GM23338 (cell line): ENCODE data around the gene GAS6.

ENCODE experiments used
- CREB1 ChIP-seq: fragments of 250-450 bp; sonication (Bioruptor Pico); IDR thresholded peaks from 2 replicates; pipeline ENCODE4 v1.5.0; 2020; ENCODE audit warnings: low read depth, mild to moderate bottlenecking, moderate library complexity
- EZH2 ChIP-seq: fragments of 200-600 bp; sonication (generic); IDR thresholded peaks from one replicate; pipeline ENCODE4 v1.8.0; 2017; ENCODE audit warnings: antibody characterized with exemption, mild to moderate bottlenecking, low read depth; ENCODE audit not compliant: unreplicated experiment
- EZH2phosphoT487 ChIP-seq: fragments of 200-600 bp; sonication (generic); IDR thresholded peaks from one replicate; pipeline ENCODE4 v1.8.1; 2018; ENCODE audit warnings: antibody characterized with exemption; ENCODE audit not compliant: unreplicated experiment
- JUNB ChIP-seq: IDR thresholded peaks from one replicate; pipeline ENCODE4 v1.6.1; 2016; ENCODE audit warnings: antibody characterized with exemption; ENCODE audit not compliant: unreplicated experiment
- NANOG ChIP-seq: IDR thresholded peaks from 2 replicates; pipeline ENCODE4 v1.6.1; 2016; ENCODE audit warnings: antibody characterized with exemption, borderline replicate concordance
- POLR2AphosphoS5 ChIP-seq: IDR thresholded peaks from 2 replicates; pipeline ENCODE4 v1.6.1; 2016; ENCODE audit warnings: antibody characterized with exemption, low read depth
- STAT1 ChIP-seq: IDR thresholded peaks from one replicate; pipeline ENCODE4 v1.6.1; 2016; ENCODE audit warnings: antibody characterized with exemption; ENCODE audit not compliant: unreplicated experiment
- ZNF114 ChIP-seq: fragments of 250-450 bp; sonication (Bioruptor Pico); IDR thresholded peaks from 2 replicates; pipeline ENCODE4 v1.5.0; 2020; ENCODE audit warnings: mild to moderate bottlenecking, moderate library complexity
- ZNF331 ChIP-seq: fragments of 250-450 bp; sonication (Bioruptor Pico); IDR thresholded peaks from 2 replicates; pipeline ENCODE4 v1.5.0; 2020; ENCODE audit warnings: low read depth, mild to moderate bottlenecking, moderate library complexity
- TF ChIP-seq, protein P1 (sequence below), 2 experiments: fragments of 200-600 bp in 1 of 2; sonication (generic) in 1 of 2; conservative IDR thresholded peaks; 2 replicates each; pipeline versions ENCODE4 v1.5.1 to v1.6.1; 2016 to 2017; ENCODE audit warnings: antibody characterized with exemption in 2 of 2, low read depth in 2 of 2, mild to moderate bottlenecking in 2 of 2, moderate library complexity in 1 of 2
- TF ChIP-seq, protein P2 (sequence below): IDR thresholded peaks from one replicate; pipeline ENCODE4 v1.6.1; 2018; ENCODE audit warnings: antibody characterized with exemption; ENCODE audit not compliant: unreplicated experiment
- TF ChIP-seq, protein P3 (sequence below): IDR thresholded peaks from 2 replicates; pipeline ENCODE4 v1.6.1; 2016; ENCODE audit warnings: antibody characterized with exemption

DNA sequence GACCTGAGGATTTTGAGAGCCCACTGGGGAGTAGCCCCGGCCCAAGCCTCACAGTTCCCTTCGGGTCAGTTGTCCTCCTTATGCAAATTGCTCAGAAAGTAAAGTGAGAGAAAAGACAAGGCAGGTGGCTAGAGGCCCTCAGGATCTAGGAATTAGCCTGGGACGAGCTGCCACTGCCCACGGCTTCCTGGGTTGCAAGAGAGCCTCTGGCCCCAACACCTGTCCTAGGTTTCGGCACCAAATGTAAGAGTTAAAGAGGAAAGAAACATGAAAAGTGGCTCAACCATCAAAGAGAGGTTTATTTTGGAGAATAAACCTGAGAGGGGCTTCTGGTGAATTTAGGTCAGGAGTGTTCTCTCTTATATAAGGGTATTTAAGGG, 79.2 kb downstream of the GAS6 start:
- TF ChIP-seq, protein P1, sequence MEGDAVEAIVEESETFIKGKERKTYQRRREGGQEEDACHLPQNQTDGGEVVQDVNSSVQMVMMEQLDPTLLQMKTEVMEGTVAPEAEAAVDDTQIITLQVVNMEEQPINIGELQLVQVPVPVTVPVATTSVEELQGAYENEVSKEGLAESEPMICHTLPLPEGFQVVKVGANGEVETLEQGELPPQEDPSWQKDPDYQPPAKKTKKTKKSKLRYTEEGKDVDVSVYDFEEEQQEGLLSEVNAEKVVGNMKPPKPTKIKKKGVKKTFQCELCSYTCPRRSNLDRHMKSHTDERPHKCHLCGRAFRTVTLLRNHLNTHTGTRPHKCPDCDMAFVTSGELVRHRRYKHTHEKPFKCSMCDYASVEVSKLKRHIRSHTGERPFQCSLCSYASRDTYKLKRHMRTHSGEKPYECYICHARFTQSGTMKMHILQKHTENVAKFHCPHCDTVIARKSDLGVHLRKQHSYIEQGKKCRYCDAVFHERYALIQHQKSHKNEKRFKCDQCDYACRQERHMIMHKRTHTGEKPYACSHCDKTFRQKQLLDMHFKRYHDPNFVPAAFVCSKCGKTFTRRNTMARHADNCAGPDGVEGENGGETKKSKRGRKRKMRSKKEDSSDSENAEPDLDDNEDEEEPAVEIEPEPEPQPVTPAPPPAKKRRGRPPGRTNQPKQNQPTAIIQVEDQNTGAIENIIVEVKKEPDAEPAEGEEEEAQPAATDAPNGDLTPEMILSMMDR (conservative IDR thresholded peaks at IDR 0.05; ENCODE audit: low read depth in 2 of 2), result no peak
- TF ChIP-seq CREB1 (CRISPR knock-in tag), result no peak
- no peak for TF ChIP-seq EZH2phosphoT487
- TF ChIP-seq NANOG, result no peak
- no peak for TF ChIP-seq POLR2AphosphoS5
- no peak for TF ChIP-seq STAT1
- TF ChIP-seq, protein P2, sequence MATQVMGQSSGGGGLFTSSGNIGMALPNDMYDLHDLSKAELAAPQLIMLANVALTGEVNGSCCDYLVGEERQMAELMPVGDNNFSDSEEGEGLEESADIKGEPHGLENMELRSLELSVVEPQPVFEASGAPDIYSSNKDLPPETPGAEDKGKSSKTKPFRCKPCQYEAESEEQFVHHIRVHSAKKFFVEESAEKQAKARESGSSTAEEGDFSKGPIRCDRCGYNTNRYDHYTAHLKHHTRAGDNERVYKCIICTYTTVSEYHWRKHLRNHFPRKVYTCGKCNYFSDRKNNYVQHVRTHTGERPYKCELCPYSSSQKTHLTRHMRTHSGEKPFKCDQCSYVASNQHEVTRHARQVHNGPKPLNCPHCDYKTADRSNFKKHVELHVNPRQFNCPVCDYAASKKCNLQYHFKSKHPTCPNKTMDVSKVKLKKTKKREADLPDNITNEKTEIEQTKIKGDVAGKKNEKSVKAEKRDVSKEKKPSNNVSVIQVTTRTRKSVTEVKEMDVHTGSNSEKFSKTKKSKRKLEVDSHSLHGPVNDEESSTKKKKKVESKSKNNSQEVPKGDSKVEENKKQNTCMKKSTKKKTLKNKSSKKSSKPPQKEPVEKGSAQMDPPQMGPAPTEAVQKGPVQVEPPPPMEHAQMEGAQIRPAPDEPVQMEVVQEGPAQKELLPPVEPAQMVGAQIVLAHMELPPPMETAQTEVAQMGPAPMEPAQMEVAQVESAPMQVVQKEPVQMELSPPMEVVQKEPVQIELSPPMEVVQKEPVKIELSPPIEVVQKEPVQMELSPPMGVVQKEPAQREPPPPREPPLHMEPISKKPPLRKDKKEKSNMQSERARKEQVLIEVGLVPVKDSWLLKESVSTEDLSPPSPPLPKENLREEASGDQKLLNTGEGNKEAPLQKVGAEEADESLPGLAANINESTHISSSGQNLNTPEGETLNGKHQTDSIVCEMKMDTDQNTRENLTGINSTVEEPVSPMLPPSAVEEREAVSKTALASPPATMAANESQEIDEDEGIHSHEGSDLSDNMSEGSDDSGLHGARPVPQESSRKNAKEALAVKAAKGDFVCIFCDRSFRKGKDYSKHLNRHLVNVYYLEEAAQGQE, result no peak
- no peak for TF ChIP-seq EZH2
- no peak for TF ChIP-seq ZNF114 (CRISPR knock-in tag)
- TF ChIP-seq JUNB, result no peak
- TF ChIP-seq, protein P3, sequence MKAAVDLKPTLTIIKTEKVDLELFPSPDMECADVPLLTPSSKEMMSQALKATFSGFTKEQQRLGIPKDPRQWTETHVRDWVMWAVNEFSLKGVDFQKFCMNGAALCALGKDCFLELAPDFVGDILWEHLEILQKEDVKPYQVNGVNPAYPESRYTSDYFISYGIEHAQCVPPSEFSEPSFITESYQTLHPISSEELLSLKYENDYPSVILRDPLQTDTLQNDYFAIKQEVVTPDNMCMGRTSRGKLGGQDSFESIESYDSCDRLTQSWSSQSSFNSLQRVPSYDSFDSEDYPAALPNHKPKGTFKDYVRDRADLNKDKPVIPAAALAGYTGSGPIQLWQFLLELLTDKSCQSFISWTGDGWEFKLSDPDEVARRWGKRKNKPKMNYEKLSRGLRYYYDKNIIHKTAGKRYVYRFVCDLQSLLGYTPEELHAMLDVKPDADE, result no peak
- TF ChIP-seq ZNF331, result no peak
